Islet of Langerhans (tissue), 1 donor: ENCODE results near the gene CDH2.

Source experiments
- FAIRE-seq: peaks from one replicate; lab custom pipeline; 2011; peaks lifted over from hg19 to GRCh38; lab: Jason Lieb, UNC

CDH2 gene

GRCh38 chr18:27901424-27902226 lies 275.3 kb downstream of the CDH2 start:
- FAIRE-seq = no peak
